Bone marrow (tissue), 2 donors: ENCODE results near the gene KIR2DL4.
"Not testable (repeated sequence)": the region's sequence is repeated elsewhere in the genome, so short reads cannot be mapped to it uniquely, and the experiment has no call there.

Experiments used
- DNase-seq, 2 donors: peaks; one replicate each; lab custom pipeline; 2025; lab: John Stamatoyannopoulos, UW

The KIR2DL4 gene

GRCh38 chr19:54804571-54804970, 1.2 kb downstream of the KIR2DL4 start:
- no peak for DNase-seq

GRCh38 chr19:54805665-54806515, 2.5 kb downstream of the KIR2DL4 start:
- no peak for DNase-seq

- no peak for DNase-seq
These were observed 3.1 kb downstream of the KIR2DL4 start for GRCh38 chr19:54806516-54806838.

- DNase-seq: not testable (repeated sequence)
These were observed 11.2 kb downstream of the KIR2DL4 start for GRCh38 chr19:54814571-54814970.

- DNase-seq: not testable (repeated sequence)
These were observed 12.8 kb downstream of the KIR2DL4 start, which contains the start of gene KIR3DL1 for GRCh38 chr19:54816251-54816650. TSS of gene KIR3DL1 (plus strand) at chr19:54816468.

- no peak for DNase-seq
These were observed 14.5 kb downstream of the KIR2DL4 start for GRCh38 chr19:54817670-54818536.

GRCh38 chr19:54824416-54824815, 21.0 kb downstream of the KIR2DL4 start:
- not testable (repeated sequence) for DNase-seq

GRCh38 chr19:54825326-54825725, 21.9 kb downstream of the KIR2DL4 start:
- not testable (repeated sequence) for DNase-seq

GRCh38 chr19:54828064-54828463, 24.7 kb downstream of the KIR2DL4 start:
- DNase-seq: not testable (repeated sequence)

- not testable (repeated sequence) for DNase-seq
These were observed 29.1 kb downstream of the KIR2DL4 start, which contains the start of gene KIR2DS4 for GRCh38 chr19:54832496-54832895. TSS of gene KIR2DS4 (plus strand) at chr19:54832676.

GRCh38 chr19:54835126-54835525, 31.7 kb downstream of the KIR2DL4 start:
- DNase-seq: not testable (repeated sequence)

GRCh38 chr19:54837522-54837921, 34.1 kb downstream of the KIR2DL4 start:
- not testable (repeated sequence) for DNase-seq

GRCh38 chr19:54843171-54843570, 39.8 kb downstream of the KIR2DL4 start:
- not testable (repeated sequence) for DNase-seq

GRCh38 chr19:54850061-54850640, 46.7 kb downstream of the KIR2DL4 start, which contains the start of gene KIR3DL2:
TSS of gene KIR3DL2 (plus strand) at chr19:54850443. CDS start at chr19:54850476, 33 bp downstream.
- DNase-seq: not testable (repeated sequence)

- DNase-seq: no peak
These were observed 47.5 kb downstream of the KIR2DL4 start for GRCh38 chr19:54850930-54851329.

- no peak for DNase-seq
These were observed 47.9 kb downstream of the KIR2DL4 start for GRCh38 chr19:54851353-54851752.

- not testable (repeated sequence) for DNase-seq
These were observed 51.8 kb downstream of the KIR2DL4 start for GRCh38 chr19:54855241-54855640.

- DNase-seq: not testable (repeated sequence)
These were observed 55.1 kb downstream of the KIR2DL4 start for GRCh38 chr19:54858476-54858875.

GRCh38 chr19:54859421-54859820, 56.0 kb downstream of the KIR2DL4 start:
- DNase-seq: not testable (repeated sequence)

GRCh38 chr19:54863459-54863858, 60.0 kb downstream of the KIR2DL4 start:
- DNase-seq: not testable (repeated sequence)
